HG03575 (cell line): ENCODE measurements around the gene SCN2A.
"Not testable (repeated sequence)": the region's sequence is repeated elsewhere in the genome, so short reads cannot be mapped to it uniquely, and the experiment has no call there.

ENCODE experiments used
- ATAC-seq: cut with Tn5 transposase; IDR thresholded peaks from one replicate; pipeline ENCODE4 v1.9.1; 2021; ENCODE audit not compliant: unreplicated experiment, insufficient number of reproducible peaks, low FRiP score; ENCODE audit errors: extremely low read depth

SCN2A gene

GRCh38 chr2:165398603-165399002 lies 159.4 kb downstream of the SCN2A start:
- not testable (repeated sequence) for ATAC-seq

- ATAC-seq: no peak
Observed at GRCh38 chr2:165401285-165401852, 162.2 kb downstream of the SCN2A start.

GRCh38 chr2:165402162-165402561 lies 162.9 kb downstream of the SCN2A start:
- no peak for ATAC-seq

GRCh38 chr2:165406173-165406572 lies 167.0 kb downstream of the SCN2A start:
- no peak for ATAC-seq

GRCh38 chr2:165407466-165407865 lies 168.3 kb downstream of the SCN2A start:
- no peak for ATAC-seq

- no peak for ATAC-seq
Observed at GRCh38 chr2:165408186-165408585, 169.0 kb downstream of the SCN2A start.

GRCh38 chr2:165410276-165410675 lies 171.1 kb downstream of the SCN2A start:
- no peak for ATAC-seq

- ATAC-seq: no peak
Observed at GRCh38 chr2:165414187-165414586, 175.0 kb downstream of the SCN2A start.

GRCh38 chr2:165417009-165417408 lies 177.8 kb downstream of the SCN2A start:
- no peak for ATAC-seq

GRCh38 chr2:165420231-165420630 lies 181.0 kb downstream of the SCN2A start:
- no peak for ATAC-seq

- no peak for ATAC-seq
Observed at GRCh38 chr2:165423081-165423480, 183.9 kb downstream of the SCN2A start.

- ATAC-seq: no peak
Observed at GRCh38 chr2:165425556-165425955, 186.3 kb downstream of the SCN2A start.

GRCh38 chr2:165427686-165428085 lies 188.5 kb downstream of the SCN2A start:
- ATAC-seq: no peak

GRCh38 chr2:165428926-165429325 lies 189.7 kb downstream of the SCN2A start:
- no peak for ATAC-seq

GRCh38 chr2:165431014-165431413 lies 191.8 kb downstream of the SCN2A start:
- ATAC-seq: no peak

GRCh38 chr2:165432234-165432966 lies 193.2 kb downstream of the SCN2A start:
- no peak for ATAC-seq

- ATAC-seq: no peak
Observed at GRCh38 chr2:165434865-165435496, 195.8 kb downstream of the SCN2A start.

GRCh38 chr2:165435611-165436010 lies 196.4 kb downstream of the SCN2A start:
- ATAC-seq: no peak

GRCh38 chr2:165436559-165436958 lies 197.3 kb downstream of the SCN2A start:
- ATAC-seq: no peak

GRCh38 chr2:165440367-165440766 lies 201.2 kb downstream of the SCN2A start:
- no peak for ATAC-seq
